Midbrain (tissue), 1 donor: ENCODE data around the gene CACNA1C.

Experiments
- DNase-seq: peaks from one replicate; lab custom pipeline; 2025; lab: John Stamatoyannopoulos, UW

The CACNA1C gene

DNA sequence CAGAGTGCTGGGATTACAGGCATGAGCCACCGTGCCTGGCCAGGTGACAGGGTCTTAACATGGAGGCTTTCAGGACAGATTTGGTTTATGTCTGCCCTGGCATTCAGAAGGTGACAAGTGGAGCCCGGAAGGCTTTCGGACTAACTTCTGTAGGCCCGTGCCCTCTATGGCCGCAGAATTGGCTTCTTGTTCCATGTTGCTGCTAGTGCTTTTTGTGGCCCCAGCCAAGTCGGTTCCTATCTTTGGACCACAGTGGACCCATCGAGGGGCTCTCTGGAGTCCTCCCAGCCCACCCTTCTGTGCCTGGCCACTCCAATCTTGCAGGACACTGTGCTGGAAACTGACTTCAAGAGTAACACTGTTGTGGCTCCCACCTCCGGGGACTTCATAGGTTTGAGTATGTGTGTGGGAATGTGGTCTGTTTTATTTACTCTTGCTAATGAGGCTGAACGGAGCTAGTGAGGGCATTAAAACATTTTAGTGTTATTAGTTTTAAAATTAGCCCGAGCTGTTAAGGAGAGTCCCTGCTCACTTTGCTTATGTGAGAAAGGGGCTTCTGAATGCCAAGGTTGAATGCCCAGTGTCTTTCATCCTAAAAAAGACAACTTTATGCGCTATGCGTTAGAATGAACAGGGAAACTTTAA, 245.9 kb downstream of the CACNA1C start:
- no peak for DNase-seq

DNA sequence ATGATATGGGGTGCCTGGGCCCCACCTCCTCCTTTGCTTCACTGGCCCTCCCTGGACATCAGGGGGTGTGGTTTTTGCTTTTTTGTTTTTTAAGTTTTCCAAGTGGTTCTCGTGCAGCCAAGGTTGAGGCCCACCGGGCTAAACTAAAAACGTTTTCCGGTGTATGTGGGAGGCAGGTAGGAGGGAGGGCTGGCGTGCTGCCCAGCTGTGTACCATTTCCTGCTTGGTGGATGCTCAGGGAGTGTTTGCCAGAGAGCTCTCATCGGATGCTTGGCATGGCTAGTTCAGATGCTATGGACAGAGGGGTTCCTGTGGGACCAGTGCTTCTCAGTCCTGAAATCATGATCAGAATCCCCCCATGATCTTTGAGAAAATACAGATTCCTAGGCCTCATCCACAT, 246.4 kb downstream of the CACNA1C start:
- DNase-seq = no peak

DNA sequence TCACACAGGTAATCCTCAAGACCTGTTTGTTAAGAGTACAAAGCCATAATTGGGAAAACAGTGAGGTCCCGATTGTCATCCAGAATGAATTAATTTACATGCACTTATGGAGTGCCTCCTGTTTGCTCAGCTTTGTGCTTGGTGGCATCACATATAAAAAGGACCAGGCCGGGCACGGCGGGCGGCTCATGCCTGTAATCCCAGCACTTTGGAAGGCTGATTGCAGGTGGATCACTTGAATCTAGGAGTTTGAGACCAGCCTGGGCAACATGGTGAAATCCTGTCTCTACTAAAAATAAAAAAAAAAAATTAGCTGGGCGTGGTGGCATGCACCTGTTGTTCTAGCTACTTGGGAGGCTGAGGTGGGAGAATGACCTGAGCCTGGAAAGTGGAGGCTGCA, 247.4 kb downstream of the CACNA1C start:
- no peak for DNase-seq

DNA sequence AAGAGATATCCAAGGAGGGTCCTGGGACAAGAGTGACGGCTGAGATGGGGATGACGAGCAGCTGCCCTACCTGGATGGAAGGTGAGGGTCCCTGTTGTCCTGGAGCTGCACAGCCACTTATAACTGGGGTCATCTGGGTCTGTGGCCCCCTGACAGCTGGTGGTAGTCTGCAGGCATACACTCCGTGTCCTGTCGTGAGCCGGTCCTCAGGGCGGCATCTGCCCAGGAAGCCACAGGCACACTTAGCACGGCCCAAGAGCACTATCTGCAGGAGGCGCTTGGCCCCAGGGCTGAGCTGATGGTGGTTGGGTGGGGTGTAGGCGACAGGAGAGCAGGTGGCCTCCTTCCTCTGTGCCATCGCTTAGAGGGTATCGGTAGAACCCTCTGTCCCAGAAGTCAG, 248.1 kb downstream of the CACNA1C start:
- DNase-seq = no peak

DNA sequence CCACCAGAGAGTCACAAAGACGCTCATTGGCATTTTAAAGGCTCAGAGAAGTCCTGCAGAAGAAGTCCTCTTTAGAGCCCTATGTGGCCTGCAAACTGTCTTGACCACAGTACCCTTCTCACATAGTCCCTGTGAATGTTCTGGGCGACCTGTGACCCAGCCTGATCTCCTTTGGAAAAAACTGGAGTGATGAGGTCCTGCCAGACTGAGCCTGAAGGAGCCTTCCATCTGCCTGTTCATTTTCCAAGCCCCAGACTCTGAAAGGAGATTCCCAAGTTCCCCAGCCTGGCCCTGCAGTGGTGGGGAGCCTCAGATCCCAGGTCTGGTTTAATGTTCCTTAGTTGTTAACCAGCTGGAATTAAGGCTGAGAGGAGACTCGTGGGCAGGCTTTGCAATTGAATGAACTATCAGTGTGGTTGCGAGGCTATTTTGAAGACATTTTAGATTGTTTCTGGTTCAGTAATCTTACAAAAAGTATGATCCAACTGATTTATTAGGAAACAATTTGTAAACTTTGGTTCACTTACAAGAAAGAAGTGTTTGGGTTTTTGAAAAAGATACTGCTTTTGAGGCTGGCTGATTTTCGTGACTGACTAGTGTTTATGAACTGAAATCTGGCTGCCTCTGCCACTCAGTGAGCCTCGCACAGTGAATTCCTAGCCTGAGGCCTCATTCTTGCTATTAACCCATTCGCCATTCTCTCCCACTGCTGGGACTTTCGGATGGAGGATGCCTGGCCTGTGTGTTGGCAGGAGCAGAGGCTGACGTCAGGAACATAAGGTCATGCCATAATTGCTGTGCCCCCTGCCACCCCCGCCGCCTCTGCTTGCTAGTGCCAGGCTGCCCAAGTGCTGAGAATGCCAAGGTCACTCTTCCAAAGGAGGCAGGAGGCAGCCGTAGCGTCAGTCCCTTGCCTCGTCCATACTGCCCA, 249.0 kb downstream of the CACNA1C start:
- no peak for DNase-seq

DNA sequence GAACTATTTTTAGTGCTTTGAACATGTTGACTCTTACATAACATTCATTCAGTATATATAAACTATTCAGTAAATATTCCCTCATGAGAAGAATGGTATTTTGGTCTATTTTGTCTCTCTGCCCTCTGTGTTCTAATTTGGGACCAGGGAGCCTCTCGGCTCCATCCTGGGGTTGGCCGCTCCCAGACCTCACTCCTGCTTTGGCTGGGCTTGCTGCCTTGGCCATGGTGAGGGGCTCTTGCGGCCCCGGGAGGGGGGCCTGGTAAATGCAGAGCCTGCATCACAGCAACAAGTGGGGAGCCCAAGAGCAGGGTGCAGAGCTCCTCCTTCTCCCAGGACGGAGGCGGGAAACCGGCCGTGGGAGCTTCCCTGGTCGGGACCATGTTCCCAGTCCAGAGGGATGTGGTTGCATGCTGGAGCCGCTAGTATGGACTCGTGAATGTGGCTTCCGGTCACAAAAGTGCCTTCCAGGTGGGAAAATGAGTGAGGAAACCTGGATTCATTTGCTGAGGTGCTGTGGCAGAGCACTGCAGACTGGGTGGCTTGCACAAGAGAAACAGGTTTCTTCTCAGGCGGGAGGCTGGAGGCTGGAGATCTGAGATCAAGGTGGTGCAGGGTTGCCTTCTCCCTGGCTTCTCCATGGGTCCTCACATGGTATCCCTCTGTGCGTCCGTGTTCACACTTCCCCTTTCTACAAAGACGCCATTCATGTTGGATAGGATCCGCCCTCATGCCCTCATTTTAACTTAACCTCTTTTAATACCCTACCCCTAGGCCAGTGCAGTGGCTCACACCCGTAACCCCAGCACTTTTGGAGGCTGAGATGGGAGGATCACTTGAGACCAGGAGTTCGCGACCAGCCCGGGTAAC, 250.2 kb downstream of the CACNA1C start:
- no peak for DNase-seq

DNA sequence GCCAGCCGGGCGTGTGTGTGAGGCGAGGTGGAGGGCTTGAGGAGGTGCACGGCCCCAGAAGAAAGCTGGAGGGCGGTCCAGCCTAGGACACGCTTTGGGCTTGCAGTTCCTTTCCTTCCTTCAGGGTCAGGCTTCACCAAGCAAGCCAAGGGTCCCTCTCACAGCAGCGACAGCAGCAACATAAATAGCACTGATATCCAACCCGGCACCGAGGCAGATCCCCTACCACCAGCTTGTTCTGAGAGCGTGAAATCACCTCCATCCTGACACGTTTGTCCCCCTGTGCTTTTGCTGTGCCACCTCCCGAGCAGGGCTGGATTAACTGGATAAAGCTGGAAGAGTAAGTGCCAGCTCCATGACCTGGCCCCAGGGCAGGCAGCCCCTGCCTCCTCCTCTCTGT, 251.4 kb downstream of the CACNA1C start:
- no peak for DNase-seq

DNA sequence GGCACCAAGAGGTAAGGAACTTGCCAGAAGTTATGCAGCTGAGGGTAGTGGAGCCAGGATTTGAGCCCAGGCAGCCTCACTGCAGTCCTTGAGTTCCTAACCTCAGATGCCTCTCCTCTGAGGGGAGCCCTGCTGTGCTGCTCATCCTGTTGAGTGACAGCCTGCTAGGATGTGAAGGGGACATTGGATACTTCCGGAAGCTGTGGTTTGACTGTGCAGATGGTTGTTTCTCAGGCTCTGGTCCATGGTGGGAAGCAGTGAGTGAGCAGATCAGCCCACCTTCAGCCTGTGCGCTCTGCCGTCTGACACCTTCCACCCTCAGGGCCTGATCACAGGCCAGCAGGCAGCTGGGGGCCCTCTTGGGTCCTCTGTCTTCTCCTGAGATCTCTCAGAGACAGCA, 253.2 kb downstream of the CACNA1C start:
- no peak for DNase-seq

DNA sequence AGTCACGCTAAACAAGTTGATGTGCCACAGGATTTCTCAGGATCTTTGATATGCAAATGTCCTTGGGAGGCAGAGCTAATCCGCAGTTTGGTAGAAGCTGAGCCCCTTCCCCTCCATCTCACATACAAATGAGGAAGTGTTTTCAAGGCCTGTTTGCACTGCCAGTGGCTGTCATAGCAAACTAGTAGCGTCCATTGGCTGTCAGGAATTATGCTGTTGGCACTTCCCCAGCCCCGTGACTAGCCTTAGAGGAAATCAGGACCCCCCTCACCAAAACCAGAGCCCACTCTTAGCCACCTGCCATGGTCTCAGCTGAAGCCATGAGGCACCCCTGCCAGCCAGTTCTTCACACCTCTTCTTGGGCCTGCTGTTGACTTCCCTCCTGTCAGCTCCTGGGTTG, 253.9 kb downstream of the CACNA1C start:
- DNase-seq = no peak

DNA sequence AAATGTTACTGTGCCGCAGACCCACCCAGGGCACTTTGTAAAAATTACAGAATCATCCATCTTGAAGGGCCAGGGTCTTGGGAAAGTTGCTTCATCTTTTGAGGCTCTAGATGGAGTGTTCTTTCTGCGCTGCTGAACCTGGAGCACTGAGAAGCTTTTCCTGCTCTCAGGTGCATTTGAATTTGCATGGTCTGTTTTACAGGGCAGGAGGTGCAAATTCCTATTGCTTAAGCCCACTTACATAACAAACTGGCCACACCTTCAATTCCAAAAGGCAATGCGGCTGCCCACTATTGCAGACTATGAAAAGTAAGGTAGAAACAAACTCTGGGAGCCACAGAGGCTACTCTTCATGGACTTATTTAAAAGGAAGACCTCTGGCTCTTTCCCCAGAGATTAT, 254.8 kb downstream of the CACNA1C start:
- no peak for DNase-seq

DNA sequence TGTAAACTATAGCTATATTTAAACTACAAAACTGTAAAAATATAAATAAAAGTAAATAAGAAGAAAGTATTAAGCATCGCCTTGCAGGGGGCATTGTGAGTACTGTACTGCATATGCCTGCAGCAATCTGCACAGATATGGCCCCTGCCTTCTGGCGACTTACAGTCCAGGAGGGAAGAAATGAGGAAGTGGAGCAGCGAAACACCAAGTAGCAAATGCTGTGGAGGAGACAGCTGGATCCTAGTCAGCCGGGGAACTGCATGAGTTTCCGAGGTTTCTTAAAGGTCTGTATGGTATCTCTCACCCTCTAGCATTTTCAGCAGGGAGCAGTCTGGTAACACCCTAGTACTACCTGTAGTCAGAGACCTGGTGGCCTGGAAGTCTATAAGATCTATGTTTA, 256.9 kb downstream of the CACNA1C start:
- no peak for DNase-seq

DNA sequence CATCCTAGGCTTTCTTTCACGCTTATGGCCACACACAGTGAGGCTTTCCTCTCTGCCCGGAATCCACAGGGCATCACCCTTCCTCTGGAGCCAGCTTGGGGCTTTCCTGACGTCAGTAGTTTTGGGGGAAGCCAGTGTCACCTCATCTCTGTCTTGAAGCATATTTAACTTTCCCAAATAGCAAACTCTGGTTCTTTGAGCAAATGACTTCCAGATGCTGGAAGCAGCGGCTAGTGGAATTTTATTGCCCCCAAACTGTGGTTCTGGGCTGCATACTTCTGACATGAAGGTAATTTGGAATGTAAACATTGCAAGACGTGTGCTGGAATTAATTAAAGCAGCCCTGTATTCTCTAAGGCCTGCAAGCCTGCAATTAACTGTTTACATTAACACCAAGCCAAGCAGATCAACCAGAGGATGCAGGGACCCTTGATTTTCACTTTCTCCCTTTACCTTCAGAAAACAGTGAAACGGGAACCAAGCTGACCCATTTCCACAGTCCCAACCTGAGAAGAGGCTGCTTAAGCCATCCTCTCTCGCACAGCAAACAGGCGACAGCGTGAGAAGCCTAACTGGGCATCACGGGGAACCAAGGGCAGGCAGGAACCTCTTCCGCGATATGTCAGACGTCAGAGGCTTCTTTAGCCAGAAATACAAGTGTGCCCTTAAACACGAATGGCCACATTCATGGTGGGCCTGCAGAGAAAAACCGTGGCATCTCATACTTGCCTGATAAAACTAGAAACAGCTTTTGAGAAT, 258.4 kb downstream of the CACNA1C start:
- DNase-seq = no peak

DNA sequence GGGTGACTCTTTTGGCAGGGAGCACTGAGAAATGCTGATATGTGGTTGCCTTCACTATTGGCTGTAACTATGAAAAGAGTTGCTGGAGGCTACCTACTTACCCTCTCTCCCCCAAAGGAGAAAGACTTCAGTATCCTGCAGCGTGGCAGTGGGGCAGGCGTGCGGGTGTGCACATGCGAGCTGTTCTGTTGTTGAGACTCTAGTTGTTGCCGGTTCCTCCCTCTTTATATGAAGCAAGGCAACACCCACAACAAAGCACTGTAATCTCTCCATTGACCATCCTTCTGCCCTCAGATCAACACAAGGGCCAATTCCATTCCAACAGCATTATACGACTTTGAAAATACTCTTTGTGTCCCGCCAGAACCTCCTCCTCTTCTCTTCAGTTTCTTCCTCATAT, 259.4 kb downstream of the CACNA1C start:
- no peak for DNase-seq

DNA sequence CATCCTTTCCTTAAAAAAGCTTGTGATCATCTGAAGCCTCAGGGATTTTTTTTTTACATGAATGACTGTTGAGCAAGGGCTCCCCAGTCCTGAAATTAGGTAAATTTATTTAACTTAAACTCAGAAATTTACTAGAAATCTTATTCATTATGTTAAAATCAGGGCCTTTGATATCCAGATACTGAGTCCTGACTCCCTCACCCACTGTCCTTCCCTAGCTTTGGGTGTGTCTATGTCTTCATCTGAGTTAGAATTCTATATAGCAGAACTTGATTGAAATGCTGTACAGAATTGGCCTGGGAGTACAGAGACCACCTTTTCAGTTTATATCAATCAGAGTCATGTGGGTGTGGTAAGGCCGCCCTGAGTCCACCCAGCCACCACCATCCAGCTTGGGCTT, 260.0 kb downstream of the CACNA1C start:
- no peak for DNase-seq

DNA sequence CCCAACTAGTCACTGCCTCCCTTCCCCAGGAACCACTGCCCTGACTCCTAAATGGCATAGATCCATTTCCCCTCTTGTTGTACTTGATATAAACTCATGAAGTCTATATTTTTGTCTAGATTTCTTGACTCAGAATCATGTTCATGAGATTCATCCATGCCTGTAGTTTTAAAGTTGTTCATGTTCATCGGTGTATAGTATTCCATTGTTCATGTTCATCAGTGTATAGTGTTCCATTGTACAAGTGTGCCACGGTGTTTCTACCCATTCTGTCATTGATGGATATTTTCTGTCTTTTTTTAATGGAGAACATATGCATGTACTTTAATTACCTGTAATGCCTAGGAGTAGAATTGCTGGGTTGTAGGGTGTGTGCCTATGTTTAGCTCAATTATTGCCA, 261.7 kb downstream of the CACNA1C start:
- no peak for DNase-seq

DNA sequence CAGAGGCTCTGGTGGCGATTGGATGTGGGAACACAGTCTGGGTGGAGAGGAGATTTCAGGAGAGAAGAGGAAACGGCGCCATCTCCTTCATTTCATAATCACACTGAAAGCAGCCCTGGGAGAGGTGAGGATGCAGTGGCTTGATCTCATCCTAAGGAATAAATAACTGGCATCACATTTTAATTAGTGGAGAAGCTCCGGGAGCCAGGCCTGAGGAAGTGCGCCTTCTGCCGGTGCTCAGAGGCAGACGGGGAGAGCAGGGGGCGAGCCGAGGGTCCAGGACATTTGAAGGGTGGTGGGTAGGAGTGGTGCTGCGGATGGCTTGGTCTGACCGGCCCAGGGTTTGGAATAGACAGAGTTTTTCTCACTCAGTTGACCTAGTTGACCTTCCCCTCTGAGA, 265.0 kb downstream of the CACNA1C start:
- DNase-seq = no peak

DNA sequence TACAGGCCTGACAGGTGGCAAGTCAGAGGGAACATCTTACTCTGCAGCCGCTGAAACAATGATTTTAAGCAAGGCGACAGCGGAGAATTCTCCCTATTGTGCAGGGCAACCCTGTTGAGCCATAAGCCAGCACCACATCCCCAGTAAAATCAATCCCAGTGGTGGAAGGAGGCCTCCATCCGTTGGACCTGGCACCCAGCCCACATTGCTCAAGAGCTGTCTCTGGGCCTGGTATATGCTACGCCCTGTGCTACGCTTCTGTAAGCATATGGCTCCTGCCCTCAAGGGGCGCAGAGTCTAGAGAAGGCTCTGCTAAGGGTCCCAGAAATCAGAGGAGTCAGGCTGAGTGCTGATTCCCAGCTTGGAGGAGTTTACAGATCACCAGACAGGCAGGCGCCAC, 265.5 kb downstream of the CACNA1C start:
- DNase-seq = no peak

DNA sequence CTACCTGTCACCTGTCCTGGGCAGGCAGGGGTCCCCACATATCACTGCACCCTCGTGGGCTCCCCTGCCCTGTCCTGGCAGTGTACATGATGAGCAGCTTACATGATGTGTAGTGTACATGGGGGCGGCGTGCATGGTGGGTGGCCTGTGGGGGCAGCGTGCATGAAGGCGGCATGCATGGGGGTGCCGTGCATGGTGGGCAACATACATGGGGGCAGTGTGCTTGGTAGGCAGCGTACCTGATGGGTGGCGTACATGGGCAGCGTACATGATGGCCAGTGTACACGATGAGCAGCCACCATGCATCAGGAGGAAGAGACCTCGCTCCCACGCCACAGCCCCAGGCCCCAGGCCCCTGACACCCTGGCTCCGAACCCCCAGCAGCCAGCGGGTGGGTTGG, 266.3 kb downstream of the CACNA1C start:
- no peak for DNase-seq

DNA sequence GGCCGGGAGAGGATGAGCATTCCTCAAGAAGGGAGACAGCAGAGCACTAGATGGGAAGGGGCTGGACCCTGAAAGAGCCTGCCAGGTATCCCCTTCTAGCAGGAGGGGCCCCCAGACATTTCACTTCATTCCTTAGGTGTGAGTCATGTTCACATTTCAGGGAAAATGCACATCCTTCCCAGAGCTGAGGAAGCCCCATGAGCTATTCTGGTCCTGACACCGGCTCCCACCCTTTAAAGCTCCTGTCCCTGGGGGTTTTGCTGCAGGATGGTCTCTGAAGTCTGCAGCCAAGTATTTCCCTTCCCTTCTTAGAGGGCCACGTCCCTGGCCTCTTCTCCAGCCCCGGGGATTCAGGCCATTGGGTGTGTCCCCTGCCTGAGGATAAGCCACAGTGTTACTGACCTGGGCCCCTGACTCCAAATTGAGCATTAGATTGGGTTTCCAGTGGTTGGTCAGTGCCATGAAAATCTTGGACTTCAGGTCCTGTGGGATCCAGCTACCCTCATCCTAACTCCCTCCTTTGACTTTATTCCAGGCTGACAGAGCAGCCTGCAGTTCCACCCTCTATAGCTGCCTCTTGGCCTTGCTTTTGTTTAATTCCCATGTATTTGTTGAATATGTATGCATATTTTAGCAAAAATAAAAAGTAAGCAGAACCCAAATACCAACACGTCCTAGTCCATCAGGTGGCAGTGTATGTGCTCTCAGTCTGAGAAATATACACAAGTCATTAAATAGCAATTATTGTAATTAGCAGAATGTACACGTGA, 267.1 kb downstream of the CACNA1C start:
- no peak for DNase-seq

DNA sequence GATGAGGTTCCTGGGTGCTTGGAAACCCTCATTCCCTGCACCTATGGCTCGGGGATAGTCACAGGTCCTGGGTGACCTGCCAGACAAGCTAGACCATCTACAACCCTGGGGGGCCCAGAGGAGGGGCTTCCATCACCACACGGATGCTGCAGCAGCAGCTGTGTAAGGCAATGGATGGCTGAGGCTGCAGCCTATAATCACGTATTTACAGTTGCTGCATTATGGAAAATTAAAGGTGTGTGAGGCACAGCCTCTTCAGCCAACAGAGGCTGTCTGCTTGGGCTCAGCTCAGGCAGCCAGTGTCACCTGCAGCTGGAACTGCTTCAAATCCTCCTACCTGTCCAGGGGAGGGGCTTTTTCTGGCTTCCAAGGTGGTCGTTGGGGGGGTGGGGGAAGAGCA, 268.1 kb downstream of the CACNA1C start:
- DNase-seq = no peak

DNA sequence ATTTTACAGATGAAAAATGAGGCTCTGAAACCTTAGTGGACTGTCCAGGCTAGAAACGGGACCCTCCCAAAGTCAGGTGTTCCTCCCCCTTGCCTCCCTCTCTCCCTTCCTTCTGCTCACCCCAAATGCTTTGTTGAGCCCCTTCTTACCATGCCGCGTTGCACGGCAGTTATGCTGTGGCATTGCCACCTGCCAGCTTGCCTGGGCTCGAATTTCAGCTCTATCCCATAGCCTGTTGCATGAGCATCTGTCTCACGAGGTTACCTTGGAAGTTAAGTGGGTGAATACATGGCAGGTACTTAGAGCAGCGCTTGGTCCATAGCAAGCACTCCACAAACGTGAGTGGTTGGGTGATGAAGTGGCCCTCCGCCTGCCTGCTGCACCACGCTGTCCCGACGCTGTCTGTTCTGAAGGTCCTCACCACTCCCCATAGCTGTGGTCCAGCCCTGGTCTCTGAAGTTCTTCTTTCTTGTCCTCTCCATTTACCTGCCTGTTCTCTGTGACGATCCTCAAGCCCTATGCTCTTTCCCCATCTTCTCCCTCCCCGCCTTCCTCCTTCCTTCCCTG, 269.9 kb downstream of the CACNA1C start:
- DNase-seq = no peak
